GM20000 (cell line): ENCODE data around the gene TSSK6.

Source experiments
- DNase-seq: peaks from one replicate; pipeline ENCODE4 v3.0.0; 2012; ENCODE audit warnings: low spot score
- CTCF ChIP-seq: IDR thresholded peaks from 2 replicates; pipeline ENCODE4 v1.5.1; 2012; ENCODE audit warnings: mild to moderate bottlenecking, control low read depth; ENCODE audit errors: extremely low read depth, missing control alignments

TSSK6 gene

GRCh38 chr19:19514881-19515641, at the start of gene TSSK6:
TSSK6 (minus strand) TSS chr19:19515548; CDS start chr19:19515427, 121 bp downstream.
- no peak for DNase-seq
- no peak for TF ChIP-seq CTCF

DNA sequence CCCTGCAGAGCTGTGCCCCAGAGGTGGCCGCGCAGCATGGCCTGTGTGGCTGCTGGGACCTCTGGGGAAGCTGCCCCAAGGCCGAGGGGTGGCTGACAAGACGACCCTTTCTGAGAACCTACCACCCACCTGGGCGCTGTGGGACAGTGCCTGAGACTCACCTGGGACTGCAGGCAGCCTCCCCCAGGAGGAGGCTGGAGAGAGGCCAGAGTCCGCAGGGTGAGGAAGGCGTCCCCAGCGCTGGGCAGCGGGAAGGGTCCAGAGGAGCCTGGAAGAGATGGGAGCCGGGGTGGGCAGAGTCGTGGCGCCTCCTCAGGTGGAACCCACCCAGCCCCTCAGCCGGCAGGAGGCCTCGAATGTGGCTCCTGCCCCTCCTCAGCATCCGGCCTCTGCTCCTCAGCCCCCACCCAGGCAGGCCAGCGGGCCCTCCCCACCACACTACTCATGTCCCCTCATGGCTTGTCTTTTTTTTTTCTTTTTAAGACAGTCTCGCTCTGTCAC, 48.0 kb upstream of the TSSK6 start:
- TF ChIP-seq CTCF = no peak
- no peak for DNase-seq

- no peak for DNase-seq
- TF ChIP-seq CTCF = no peak
These were observed 47.5 kb upstream of the TSSK6 start for GRCh38 chr19:19562665-19563347.

DNA sequence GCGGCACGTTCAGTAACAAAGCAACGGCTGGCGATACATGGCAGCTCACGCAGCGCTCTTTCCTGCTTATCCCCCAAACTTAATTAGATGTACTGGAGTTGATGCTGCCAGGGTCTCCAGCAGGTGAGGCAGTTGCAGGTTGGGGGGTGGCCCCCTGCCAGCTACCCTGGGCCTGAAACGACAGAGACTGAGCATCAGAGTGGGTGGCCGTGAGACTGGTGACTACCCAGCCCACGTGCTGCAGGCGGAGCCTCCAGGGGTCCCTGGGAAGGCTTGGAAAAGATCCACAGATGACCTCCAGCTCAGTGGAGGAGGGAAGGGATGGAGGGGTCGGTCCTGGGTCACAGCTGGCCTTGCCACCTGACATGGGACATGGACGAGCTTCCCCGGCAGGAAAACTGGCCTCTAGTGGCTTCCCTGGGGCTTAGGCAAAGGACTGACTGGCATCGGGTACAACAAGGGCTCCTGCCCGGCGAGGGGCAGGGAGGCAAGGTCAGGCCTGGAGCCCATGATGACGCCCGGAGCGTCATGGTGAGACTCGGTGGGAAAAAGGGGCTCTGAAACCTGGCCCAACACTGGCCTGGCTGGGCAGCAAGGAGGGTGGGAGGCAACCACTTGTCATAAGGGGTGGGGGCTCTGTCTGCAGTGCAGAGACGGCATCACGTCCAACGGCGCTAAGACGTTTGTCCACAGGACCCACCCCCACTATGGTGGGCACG, 46.8 kb upstream of the TSSK6 start:
- no peak for DNase-seq
- TF ChIP-seq CTCF = no peak

DNA sequence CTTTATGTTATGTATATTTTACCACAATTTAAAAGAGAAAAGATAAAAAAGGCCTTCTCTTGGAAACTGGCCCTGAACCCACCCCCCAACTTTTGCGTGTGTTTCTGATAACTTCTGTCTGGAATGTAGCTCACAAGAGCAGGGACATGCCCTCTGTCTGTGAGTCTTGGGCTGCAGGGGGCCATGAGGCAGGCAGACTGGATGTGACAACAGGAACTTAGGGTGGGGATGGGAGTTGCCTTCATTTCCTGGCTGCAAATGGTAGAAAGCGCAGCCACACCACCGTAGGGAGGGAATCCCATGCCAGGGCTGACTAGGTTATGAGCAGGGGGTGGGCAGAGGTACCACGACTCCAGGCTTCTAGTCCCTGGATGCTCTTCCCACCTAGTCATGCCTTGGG, 44.6 kb upstream of the TSSK6 start:
- TF ChIP-seq CTCF = no peak
- no peak for DNase-seq

- TF ChIP-seq CTCF = no peak
- no peak for DNase-seq
These were observed 43.3 kb upstream of the TSSK6 start for GRCh38 chr19:19558636-19559035.

DNA sequence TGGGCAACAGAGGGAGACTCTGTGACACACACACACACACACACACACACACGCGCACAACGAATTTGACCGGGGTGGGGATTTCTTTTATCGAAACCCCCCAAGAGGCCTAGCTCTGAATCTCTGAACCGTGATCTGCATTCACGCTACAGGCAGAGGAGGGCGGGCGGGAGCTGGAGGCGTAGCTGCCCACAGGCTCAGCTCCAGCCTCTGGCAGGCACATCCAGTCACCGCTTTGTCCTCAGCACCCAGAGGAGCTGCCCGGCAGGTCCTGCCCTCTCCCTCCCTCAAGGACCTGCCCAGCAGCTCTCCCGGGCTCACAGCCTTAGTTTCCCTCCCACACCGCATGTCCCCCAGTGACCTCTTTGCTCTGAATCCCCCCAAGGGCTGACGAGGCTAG, 42.7 kb upstream of the TSSK6 start:
- no peak for DNase-seq
- no peak for TF ChIP-seq CTCF
